Stimulated activated CD8-positive, alpha-beta memory T cell treated with anti-CD3 and anti-CD28 coated beads, Interleukin-12 subunit alpha, Interleukin-12 subunit beta, amount 100 ng/mL, for 1 hour (primary cell): ENCODE results near the gene NPAS4.
"Not testable (repeated sequence)": the region's sequence is repeated elsewhere in the genome, so short reads cannot be mapped to it uniquely, and the experiment has no call there.

Experiments used
- DNase-seq: peaks from one replicate; pipeline ENCODE4 v3.0.0-alpha.2; 2020; ENCODE audit warnings: low read depth

NPAS4 gene

GRCh38 chr11:66420671-66421476 lies at the start of gene NPAS4:
Gene NPAS4 (plus strand): TSS chr11:66421035. CDS start chr11:66421180, 145 bp downstream.
- DNase-seq = no peak

DNA sequence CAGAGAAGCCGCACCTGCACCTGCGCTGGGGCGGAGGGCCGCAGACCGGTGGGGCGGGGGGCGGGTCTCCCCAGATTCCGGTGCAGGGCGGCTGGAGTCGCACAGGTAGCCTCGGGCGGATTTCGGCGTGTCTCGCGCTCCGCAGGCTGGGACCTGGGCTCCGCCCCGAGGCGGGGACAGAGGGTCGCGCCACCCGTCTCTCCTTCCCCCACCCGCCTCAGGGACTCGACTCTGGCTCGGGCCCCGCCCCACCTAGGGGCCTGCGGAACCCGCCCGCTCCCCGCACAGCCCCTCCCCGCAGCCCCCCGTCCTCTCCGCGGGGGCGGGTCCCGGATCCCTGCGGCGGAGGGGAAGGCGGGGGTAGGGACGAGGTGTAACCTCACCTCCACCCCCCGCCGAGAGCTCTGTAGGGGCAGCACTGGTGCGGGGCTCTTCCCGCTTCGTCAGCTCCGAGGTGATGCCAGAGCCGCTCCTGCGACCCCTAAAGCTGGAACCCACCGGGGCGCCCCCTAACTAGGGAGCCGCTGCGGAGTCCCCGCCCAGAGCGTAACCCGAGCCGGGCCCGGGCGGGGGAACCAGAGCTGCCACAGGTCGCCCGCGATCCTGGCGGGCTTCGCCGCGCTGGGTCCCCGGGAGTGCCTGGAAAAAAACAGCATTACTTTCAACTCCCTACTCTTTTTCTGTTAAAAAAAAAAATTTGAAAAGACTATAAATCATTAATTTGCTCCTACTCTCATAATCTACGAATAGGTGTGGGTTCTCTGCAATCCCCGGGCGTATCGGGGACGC lies 49.0 kb upstream of the NPAS4 start, which contains the start of gene SLC29A2:
Gene SLC29A2, minus strand, starts transcription at position 134 of the 789 bp plus-strand sequence. CDS start 169 bp downstream, outside the sequence.
- peak; percentile 55 for DNase-seq

DNA sequence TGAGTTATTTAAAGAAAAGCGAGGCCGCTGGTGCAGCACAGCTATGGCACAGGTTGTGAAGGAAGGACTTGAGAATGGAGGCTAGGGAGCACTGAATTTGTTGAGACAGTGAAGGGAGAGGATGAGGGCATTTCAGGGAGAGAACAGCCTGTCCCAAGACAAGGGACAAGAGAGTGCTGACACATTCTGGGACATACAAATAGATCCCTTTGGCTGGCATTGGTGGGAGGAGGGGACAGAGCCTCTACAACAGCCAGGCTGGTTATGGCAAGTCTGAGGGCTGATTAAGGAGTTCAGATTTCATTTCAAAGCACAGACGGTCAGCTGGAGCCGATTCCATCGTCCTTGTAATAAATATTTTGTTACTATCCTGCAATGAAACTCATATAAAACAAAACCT lies 47.6 kb upstream of the NPAS4 start:
- no peak for DNase-seq

DNA sequence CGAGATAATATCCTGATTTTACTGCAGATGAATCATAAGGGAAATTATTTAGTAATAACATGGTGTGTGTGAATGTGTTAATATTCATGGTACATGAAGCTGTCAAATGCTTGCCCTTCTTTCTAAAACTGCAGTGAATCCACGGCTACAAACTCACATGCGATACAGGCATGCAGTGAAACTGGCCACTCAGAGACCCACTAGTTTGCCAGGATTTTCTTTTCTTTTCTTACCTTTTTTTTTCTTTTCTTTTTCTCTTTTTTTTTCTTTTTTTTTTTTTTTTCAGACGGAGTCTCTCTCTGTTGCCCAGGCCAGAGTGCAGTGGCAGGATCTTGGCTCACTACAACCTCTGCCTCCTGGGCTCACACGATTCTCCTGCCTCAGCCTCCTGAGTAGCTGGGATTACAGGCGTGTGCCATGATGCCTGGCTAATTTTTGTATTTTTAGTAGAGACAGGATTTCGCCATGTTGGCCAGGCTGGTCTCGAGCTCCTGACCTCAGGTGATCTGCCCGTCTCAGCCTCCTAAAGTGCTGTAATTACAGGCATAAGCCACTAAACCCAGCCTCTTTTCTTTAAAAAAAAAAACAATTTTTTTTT lies 47.0 kb upstream of the NPAS4 start:
- DNase-seq = not testable (repeated sequence)

DNA sequence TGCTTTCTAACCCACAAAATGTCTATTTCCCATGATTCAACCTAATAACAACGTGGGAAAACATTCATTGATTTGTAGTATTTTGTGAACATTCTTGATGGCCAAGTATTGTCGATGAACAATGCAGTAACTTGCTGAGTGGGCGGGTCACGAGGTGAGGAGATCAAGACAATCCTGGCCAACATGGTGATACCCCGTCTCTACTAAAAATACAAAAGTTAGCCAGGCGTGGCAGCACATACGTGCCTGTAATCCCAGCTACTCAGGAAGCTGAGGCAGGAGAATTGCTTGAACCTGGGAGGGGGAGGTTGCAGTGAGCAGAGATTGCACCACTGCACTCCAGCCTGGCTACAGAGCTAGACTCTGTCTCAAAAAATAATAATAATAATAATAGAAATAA lies 40.6 kb upstream of the NPAS4 start:
- not testable (repeated sequence) for DNase-seq

DNA sequence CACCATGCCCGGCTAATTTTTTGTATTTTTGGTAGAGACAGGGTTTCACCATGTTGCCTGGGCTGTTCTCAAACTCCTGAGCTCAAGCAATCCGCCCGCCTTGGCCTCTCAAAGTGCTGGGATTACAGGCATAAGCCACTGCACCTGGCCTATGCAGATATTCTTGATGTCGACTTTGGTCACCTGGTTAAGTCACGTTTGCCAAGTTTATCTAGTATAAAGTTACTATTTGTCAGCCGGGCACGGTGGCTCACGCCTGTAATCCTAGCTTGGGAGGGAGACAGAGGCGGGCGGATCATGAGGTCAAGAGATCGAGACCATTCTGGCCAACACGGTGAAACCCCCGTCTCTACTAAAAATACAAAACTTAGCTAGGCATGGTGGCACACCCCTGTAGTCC lies 36.5 kb upstream of the NPAS4 start:
- not testable (repeated sequence) for DNase-seq

GRCh38 chr11:66386171-66387069 lies 34.4 kb upstream of the NPAS4 start:
- DNase-seq = peak; percentile 78

GRCh38 chr11:66388780-66389386 lies 32.0 kb upstream of the NPAS4 start:
- peak; percentile 52 for DNase-seq

GRCh38 chr11:66391322-66391721 lies 29.5 kb upstream of the NPAS4 start:
- no peak for DNase-seq

DNA sequence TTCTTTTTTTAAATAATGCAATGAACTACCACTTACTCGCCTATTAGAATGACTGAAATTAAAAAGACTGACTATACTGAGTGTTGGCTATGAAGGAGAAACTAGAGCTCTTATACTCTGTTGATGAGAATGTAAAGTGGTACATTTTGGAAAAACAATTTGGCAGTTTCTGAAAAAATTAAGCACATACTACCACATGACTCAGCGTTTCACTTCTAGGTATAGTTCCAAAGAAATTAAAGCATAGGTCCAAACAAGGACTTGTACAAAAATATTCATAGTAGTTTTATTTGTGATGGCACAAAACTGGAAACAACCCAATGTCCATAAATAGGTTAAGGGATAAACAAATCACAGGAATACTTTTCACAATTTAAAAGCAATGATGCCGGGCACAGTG lies 26.9 kb upstream of the NPAS4 start:
- no peak for DNase-seq

- no peak for DNase-seq
Observed at GRCh38 chr11:66407651-66408050, 13.2 kb upstream of the NPAS4 start.

DNA sequence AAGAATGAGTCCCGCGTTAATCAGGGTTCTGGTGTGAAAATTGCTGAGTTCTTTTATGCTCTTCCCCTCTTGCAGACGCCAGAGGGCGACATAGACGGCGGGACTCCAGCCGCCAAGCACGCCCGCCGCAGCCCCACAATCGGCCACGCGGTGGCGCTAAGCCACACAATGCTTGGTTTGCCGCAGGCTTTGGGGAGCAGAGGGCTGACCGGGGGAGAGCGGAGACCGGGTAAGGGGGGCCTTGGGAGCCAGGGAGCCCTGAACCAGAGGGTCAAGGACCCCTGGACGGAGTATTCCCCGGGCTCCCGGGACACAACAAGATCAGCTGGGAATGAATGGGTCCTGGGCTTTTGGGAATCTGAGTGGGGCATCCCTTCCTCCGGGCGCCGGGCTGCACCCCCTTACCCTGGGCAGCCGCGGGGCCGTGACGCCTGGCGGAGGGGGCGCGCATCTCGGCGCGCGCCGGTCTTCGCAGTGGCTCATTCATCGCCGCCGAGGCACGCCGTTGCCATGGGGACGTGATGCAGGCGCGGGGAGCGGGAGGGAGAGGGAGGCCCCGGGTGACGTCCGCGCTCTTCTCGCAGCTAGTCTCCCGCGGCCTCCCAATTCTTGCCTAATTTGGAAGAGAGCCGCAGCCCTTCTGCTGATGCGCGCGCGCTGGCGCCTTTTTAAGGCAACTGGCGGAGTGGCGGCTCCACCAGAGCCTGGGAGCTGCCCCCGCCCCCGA lies 12.2 kb upstream of the NPAS4 start:
- DNase-seq = peak; percentile 86

DNA sequence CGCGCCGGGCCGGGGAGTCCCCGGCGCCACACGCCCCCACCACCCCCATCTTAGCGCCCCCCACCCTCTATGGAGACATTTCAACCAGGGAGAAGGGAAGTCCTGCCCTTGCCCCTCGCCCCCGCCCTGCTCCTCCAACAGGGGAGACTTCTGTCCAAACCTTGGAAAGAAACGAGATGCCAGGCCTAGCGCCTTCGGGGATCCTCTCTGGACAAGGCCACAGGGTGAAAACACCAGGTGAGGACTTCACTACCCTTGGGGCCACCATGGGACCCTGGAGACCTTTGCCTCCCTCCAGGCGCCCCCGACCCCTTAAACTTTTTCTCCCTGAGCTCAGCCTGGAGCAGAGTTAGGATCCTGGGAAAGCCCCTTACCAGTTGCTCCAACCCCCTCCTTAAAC lies 11.6 kb upstream of the NPAS4 start:
- no peak for DNase-seq

DNA sequence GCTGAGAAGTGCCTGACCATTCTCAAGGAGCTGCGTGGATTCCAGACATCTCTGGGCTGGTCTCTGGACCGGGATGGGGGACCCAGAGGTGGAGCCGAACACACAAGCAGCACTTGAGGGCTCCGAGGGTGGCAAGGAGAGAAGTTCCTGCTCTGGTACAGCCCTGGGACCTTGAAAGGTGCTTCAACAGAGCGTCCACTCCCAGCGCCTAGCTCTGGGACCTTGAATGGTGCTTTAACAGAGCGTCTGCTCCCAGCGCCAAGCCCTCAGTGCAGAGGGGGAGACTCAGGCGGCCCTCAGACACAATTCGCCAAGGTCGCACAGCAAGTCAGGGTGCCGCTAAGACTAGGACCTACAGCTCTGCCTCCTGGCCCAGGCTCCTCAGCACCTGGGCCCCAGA lies 10.6 kb upstream of the NPAS4 start:
- no peak for DNase-seq

DNA sequence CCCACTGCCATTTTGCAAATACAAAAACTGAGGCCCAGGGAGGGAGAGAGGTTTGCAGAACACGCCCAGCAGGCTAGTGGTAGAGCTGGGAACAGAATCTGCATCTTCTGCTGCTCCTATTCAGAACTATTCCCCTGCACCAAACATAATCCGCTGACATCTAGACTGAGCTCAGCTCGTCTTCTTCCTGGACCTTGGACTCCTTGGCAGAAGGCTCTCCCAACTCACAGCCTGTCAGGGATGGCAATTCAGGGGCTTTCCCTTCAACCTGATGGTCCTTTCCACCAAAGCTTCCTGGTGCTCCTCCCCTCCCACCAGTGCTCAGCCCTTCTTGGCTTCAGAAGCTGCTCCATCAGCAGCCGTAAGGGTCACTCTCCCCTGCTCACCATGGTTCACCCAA lies 9.5 kb upstream of the NPAS4 start:
- no peak for DNase-seq

DNA sequence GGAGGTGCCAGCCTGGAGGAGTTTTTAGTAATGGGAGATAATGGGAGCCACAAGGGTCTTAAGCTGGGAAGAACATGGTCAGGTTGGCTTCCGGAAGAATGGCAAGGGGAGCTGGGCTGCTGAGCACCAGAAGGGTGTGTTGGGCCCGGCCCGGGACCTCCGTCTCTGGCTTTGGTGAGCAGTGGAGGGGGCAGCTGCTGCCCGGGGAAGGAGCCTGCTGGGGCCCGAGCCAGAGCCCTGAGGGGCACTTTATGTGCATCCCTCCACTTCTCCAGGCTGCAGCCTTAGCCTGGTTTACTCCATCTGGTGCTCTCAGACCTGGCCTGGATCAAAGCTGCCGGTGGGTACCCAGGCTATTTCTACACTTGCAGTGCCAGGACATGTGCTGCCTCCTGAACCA lies 8.7 kb upstream of the NPAS4 start:
- no peak for DNase-seq

GRCh38 chr11:66413167-66413566 lies 7.7 kb upstream of the NPAS4 start:
- DNase-seq = no peak

GRCh38 chr11:66414120-66414934 lies 6.5 kb upstream of the NPAS4 start:
- no peak for DNase-seq

GRCh38 chr11:66415423-66415822 lies 5.4 kb upstream of the NPAS4 start:
- no peak for DNase-seq

- DNase-seq = no peak
Observed at GRCh38 chr11:66417000-66417399, 3.8 kb upstream of the NPAS4 start.
